Activated CD4-positive, alpha-beta memory T cell treated with anti-CD3 and anti-CD28 coated beads for 36 hours (primary cell): Measurements from ENCODE around the gene TMEM41A. TPM values are rescaled to one million over a fixed set of nuclear protein-coding genes. Genes with fewer than 3 reads are reported as not detected.
"Not testable (repeated sequence)": the region's sequence is repeated elsewhere in the genome, so short reads cannot be mapped to it uniquely, and the experiment has no call there.

ENCODE experiments used
- CTCF ChIA-PET: fragments of 350-600 bp; sonication (Branson Sonifier 250); formaldehyde crosslinking; loops from one replicate; lab custom pipeline; 2021; ENCODE audit warnings: antibody characterized with exemption, inconsistent platforms; lab: Charles Lee
- POLR2A ChIA-PET: fragments of 350-600 bp; sonication (Branson Sonifier 250); formaldehyde crosslinking; loops from one replicate; lab custom pipeline; 2021; ENCODE audit warnings: antibody characterized with exemption; lab: Charles Lee
- DNase-seq: peaks from one replicate; pipeline ENCODE4 v3.0.0-alpha.2; 2020
- H3K27ac Mint-ChIP-seq: one replicate; pipeline ENCODE4 v1.8.0; 2021; ENCODE audit warnings: mixed read lengths
- H3K27me3 Mint-ChIP-seq: one replicate; pipeline ENCODE4 v1.8.0; 2021; ENCODE audit warnings: mixed read lengths
- H3K36me3 Mint-ChIP-seq: one replicate; pipeline ENCODE4 v1.8.0; 2021; ENCODE audit warnings: mixed read lengths
- H3K4me1 Mint-ChIP-seq: one replicate; pipeline ENCODE4 v1.8.0; 2021; ENCODE audit warnings: low read depth, mixed read lengths
- H3K4me3 Mint-ChIP-seq: one replicate; pipeline ENCODE4 v1.8.0; 2021; ENCODE audit warnings: mild to moderate bottlenecking, mixed read lengths
- H3K9me3 Mint-ChIP-seq: one replicate; pipeline ENCODE4 v1.8.0; 2021; ENCODE audit warnings: mixed read lengths
- intact Hi-C: fragments of 100-400 bp; cut with micrococcal nuclease; formaldehyde crosslinking; loops from one replicate; pipeline ENCODE4 v1.15.1; 2023
- total RNA-seq, 2 experiments: library from RNA; stranded (reverse); gene quantifications; one replicate each; pipeline ENCODE4 v1.2.3, GENCODE V29; 2021

TMEM41A gene
- total RNA-seq, 2 experiments from 2014 or later = 16.2 to 16.8 TPM

- Mint-ChIP-seq H3K36me3 (peaks cover 44% of the 10 kb centered on the region), H3K27ac (no peak overlapping the region), H3K9me3 (peaks cover 6% of the 10 kb centered on the region), H3K4me1 (peaks cover 6% of the 10 kb centered on the region), H3K27me3 (no peaks in the 10 kb centered on the region), H3K4me3 (no peak overlapping the region)
- ChIA-PET CTCF (interaction anchor here (1.6 kb wide), 1 partner anchor 75 kb away, joined by 6 read pairs; no protein-coding TSS in a partner anchor), POLR2A (no interaction called here)
- no peak for DNase-seq
- intact Hi-C loops = no loop called here
Observed at GRCh38 chr3:185484296-185484695, 14.5 kb downstream of the TMEM41A start.

GRCh38 chr3:185479373-185479945, 19.4 kb downstream of the TMEM41A start:
- Mint-ChIP-seq H3K4me1 (peaks cover 6% of the 10 kb centered on the region), H3K27me3 (no peaks in the 10 kb centered on the region), H3K4me3 (no peak overlapping the region), H3K36me3 (peaks cover 32% of the 10 kb centered on the region), H3K9me3 (peaks cover 6% of the 10 kb centered on the region), H3K27ac (no peak overlapping the region)
- no peak for DNase-seq
- ChIA-PET POLR2A (no interaction called here), CTCF (no interaction called here)
- intact Hi-C loops = no loop called here

DNA sequence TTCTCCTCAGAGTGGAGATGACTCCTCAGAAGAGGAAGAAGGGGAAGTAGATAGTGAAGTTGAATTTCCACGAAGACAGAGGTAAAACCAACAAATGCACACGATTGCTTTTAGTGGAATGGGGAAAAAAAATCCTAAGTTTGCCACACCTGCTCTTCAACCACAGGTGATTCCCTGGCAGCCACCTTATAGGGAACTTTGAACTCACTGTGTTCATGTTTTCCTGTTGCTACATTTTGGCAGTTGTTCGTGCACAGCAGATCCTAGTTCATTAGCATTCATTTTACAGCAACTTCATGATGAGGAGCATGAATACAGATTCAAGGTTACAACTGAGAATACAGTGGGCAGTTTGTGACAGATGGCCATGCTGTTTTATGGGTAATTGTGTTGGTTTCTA, 21.5 kb downstream of the TMEM41A start:
- Mint-ChIP-seq H3K36me3 (peaks cover 34% of the 10 kb centered on the region), H3K9me3 (peaks cover 6% of the 10 kb centered on the region), H3K4me1 (no peaks in the 10 kb centered on the region), H3K27me3 (no peaks in the 10 kb centered on the region), H3K4me3 (no peak overlapping the region), H3K27ac (no peak overlapping the region)
- CTCF ChIA-PET = no interaction called here
- DNase-seq = no peak
- POLR2A ChIA-PET = no interaction called here
- intact Hi-C loops = no loop called here

GRCh38 chr3:185474922-185475321, 23.9 kb downstream of the TMEM41A start:
- H3K27me3 Mint-ChIP-seq, H3K27ac Mint-ChIP-seq, POLR2A ChIA-PET, CTCF ChIA-PET, H3K4me1 Mint-ChIP-seq, DNase-seq, H3K9me3 Mint-ChIP-seq, intact Hi-C loops, H3K4me3 Mint-ChIP-seq: not testable (repeated sequence)
- peaks cover 19% of the 10 kb centered on the region for H3K36me3 Mint-ChIP-seq

- POLR2A ChIA-PET = no interaction called here
- intact Hi-C loops = no loop called here
- DNase-seq = no peak
- no peaks in the 10 kb centered on the region for H3K27me3 Mint-ChIP-seq
- H3K9me3 Mint-ChIP-seq = no peaks in the 10 kb centered on the region
- H3K36me3 Mint-ChIP-seq = peaks cover 19% of the 10 kb centered on the region
- no peak overlapping the region for H3K27ac Mint-ChIP-seq
- CTCF ChIA-PET = no interaction called here
- H3K4me3 Mint-ChIP-seq = no peak overlapping the region
- no peaks in the 10 kb centered on the region for H3K4me1 Mint-ChIP-seq
Observed at GRCh38 chr3:185473290-185473815, 25.5 kb downstream of the TMEM41A start.

GRCh38 chr3:185470323-185470722, 28.5 kb downstream of the TMEM41A start:
- no peak for DNase-seq
- ChIA-PET CTCF (no interaction called here), POLR2A (no interaction called here)
- Mint-ChIP-seq H3K27ac (no peak overlapping the region), H3K4me1 (no peaks in the 10 kb centered on the region), H3K9me3 (no peaks in the 10 kb centered on the region), H3K4me3 (no peak overlapping the region), H3K27me3 (no peaks in the 10 kb centered on the region), H3K36me3 (peaks cover 12% of the 10 kb centered on the region)
- intact Hi-C loops = no loop called here

GRCh38 chr3:185469542-185469941, 29.3 kb downstream of the TMEM41A start:
- POLR2A ChIA-PET = no interaction called here

DNA sequence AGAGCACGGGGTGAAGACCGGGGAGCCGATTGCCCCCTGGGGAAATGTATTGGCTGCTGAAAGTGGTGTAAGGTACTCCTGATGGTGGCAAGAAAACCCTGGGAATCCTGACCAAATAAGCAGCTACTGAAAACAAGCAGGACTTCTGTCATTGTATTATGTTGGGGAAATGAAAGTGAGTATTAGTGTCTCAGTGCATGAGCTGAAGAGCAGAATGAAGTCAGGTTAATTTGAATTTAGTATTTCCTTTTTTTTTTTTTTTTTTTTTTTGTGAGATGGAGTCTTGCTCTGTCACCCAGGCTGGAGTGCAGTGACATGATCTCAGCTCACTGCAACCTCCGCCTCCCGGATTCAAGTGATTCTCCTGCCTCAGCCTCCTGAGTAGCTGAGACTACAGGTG, 32.7 kb downstream of the TMEM41A start:
- CTCF ChIA-PET, H3K27ac Mint-ChIP-seq, H3K36me3 Mint-ChIP-seq, intact Hi-C loops, H3K4me3 Mint-ChIP-seq, H3K9me3 Mint-ChIP-seq, H3K4me1 Mint-ChIP-seq, POLR2A ChIA-PET, DNase-seq, H3K27me3 Mint-ChIP-seq: not testable (repeated sequence)

More at GRCh38 chr3:185469542-185469941, 29.3 kb downstream of the TMEM41A start:
- H3K27me3 Mint-ChIP-seq = no peaks in the 10 kb centered on the region
- CTCF ChIA-PET = no interaction called here
- no peaks in the 10 kb centered on the region for H3K4me1 Mint-ChIP-seq
- peaks cover 12% of the 10 kb centered on the region for H3K36me3 Mint-ChIP-seq
- no peak overlapping the region for H3K27ac Mint-ChIP-seq
- intact Hi-C loops = no loop called here
- H3K4me3 Mint-ChIP-seq = no peak overlapping the region
- DNase-seq = no peak
- no peaks in the 10 kb centered on the region for H3K9me3 Mint-ChIP-seq

- no peak for DNase-seq
- ChIA-PET CTCF (no interaction called here), POLR2A (no interaction called here)
- intact Hi-C loops = no loop called here
- no peaks in the 10 kb centered on the region for H3K36me3 Mint-ChIP-seq
- no peak overlapping the region for H3K27ac Mint-ChIP-seq
- H3K4me3 Mint-ChIP-seq = no peak overlapping the region
- H3K27me3 Mint-ChIP-seq = no peaks in the 10 kb centered on the region
- no peaks in the 10 kb centered on the region for H3K4me1 Mint-ChIP-seq
- H3K9me3 Mint-ChIP-seq = no peaks in the 10 kb centered on the region
Observed at GRCh38 chr3:185465471-185465870, 33.4 kb downstream of the TMEM41A start.

DNA sequence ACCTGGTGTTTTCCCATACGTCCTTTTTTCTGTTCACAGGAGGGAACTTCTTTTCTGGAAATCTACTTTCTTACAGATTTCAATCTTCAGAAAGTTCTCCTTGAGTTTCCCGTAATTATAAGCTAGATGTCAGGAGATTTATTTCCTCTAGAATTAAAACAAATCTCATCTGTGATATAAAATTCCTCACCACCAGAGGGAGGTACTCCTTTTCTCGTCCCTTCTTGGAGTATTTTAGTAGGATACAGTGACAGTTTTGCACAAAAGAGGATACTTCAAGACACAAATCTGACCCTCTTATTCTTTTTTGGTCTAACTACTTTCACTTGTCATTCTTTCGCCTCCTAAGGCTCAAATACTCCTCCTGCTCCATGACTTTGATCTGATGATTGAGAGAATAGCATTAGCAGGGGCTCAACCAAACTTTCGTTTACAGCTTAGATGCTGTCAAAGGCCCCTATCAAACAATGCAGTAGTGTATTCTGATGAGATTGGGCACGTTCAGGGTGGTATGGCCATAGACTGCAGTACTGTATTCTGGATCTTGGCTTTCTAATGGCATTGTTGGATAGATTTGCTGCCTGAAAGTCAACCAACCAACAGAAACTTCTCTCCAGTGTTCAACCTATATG, 38.0 kb downstream of the TMEM41A start:
- Mint-ChIP-seq H3K27ac (no peak overlapping the region), H3K9me3 (no peaks in the 10 kb centered on the region), H3K27me3 (no peaks in the 10 kb centered on the region), H3K4me3 (no peak overlapping the region), H3K36me3 (no peaks in the 10 kb centered on the region), H3K4me1 (no peaks in the 10 kb centered on the region)
- ChIA-PET CTCF (interaction anchor here (0.6 to 2.0 kb wide), 6 partner anchors 11 to 200 kb away, joined by 3 to 13 read pairs (median 3); no protein-coding TSS in a partner anchor), POLR2A (interaction anchor here (1.3 kb wide), 1 partner anchor 38 kb away, joined by 3 read pairs; the partner anchor contains the start of gene TMEM41A)
- intact Hi-C loops = no loop called here
- DNase-seq = no peak

GRCh38 chr3:185460309-185460708, 38.5 kb downstream of the TMEM41A start:
- Mint-ChIP-seq H3K4me1 (no peaks in the 10 kb centered on the region), H3K27ac (no peak overlapping the region), H3K27me3 (no peaks in the 10 kb centered on the region), H3K4me3 (no peak overlapping the region), H3K36me3 (no peaks in the 10 kb centered on the region), H3K9me3 (no peaks in the 10 kb centered on the region)
- ChIA-PET CTCF (interaction anchor here (0.6 to 2.0 kb wide), 6 partner anchors 10 to 112 kb away, joined by 3 to 13 read pairs (median 3); no protein-coding TSS in a partner anchor), POLR2A (no interaction called here)
- intact Hi-C loops = no loop called here
- DNase-seq = no peak

GRCh38 chr3:185457376-185457775, 41.5 kb downstream of the TMEM41A start:
- H3K4me1 Mint-ChIP-seq = no peaks in the 10 kb centered on the region
- intact Hi-C loops = no loop called here
- H3K9me3 Mint-ChIP-seq = no peaks in the 10 kb centered on the region
- H3K27ac Mint-ChIP-seq = no peak overlapping the region
- no peak for DNase-seq
- H3K36me3 Mint-ChIP-seq = no peaks in the 10 kb centered on the region
- H3K27me3 Mint-ChIP-seq = no peaks in the 10 kb centered on the region
- CTCF ChIA-PET = interaction anchor here (0.9 kb wide), 1 partner anchor 311 kb away, joined by 3 read pairs; no protein-coding TSS in a partner anchor
- H3K4me3 Mint-ChIP-seq = no peak overlapping the region
- POLR2A ChIA-PET = no interaction called here
